H9 (cell line): ENCODE results near the gene ADGB. TPM values are rescaled to one million over a fixed set of nuclear protein-coding genes. Genes with fewer than 3 reads are reported as not detected.
A peak's percentile ranks its signal among the peaks of the same experiment; 100 is the strongest.

ENCODE experiments used
- DNase-seq: peaks from one replicate; pipeline ENCODE4 v3.0.0-alpha.2; 2017
- H2AFZ ChIP-seq: one replicate; pipeline ENCODE4 v1.6.1; 2013; ENCODE audit warnings: mild to moderate bottlenecking, low read length, control low read depth, moderate library complexity
- H2AK5ac ChIP-seq: 2 replicates; pipeline ENCODE4 v1.6.1; 2013; ENCODE audit warnings: low read length, control low read depth, mixed read lengths; ENCODE audit not compliant: insufficient read length
- H2BK120ac ChIP-seq: one replicate; pipeline ENCODE4 v1.6.1; 2013; ENCODE audit warnings: low read depth, mild to moderate bottlenecking, low read length, control low read depth, inconsistent platforms; ENCODE audit not compliant: poor library complexity, severe bottlenecking
- H2BK12ac ChIP-seq: 2 replicates; pipeline ENCODE4 v1.6.1; 2013; ENCODE audit warnings: low read length, control low read depth, mixed read lengths, low read depth; ENCODE audit not compliant: insufficient read length
- H2BK15ac ChIP-seq: 2 replicates; pipeline ENCODE4 v1.6.1; 2013; ENCODE audit warnings: low read depth, low read length, control low read depth
- H2BK20ac ChIP-seq: one replicate; pipeline ENCODE4 v1.6.1; 2013; ENCODE audit warnings: low read depth, mild to moderate bottlenecking, low read length, control low read depth, inconsistent platforms; ENCODE audit not compliant: poor library complexity, severe bottlenecking
- H2BK5ac ChIP-seq: 2 replicates; pipeline ENCODE4 v1.6.1; 2013; ENCODE audit warnings: low read length, control low read depth, mixed read lengths; ENCODE audit not compliant: insufficient read length
- H3K14ac ChIP-seq: 2 replicates; pipeline ENCODE4 v1.6.1; 2013; ENCODE audit warnings: low read length, control low read depth; ENCODE audit not compliant: insufficient read depth
- H3K18ac ChIP-seq: 2 replicates; pipeline ENCODE4 v1.6.1; 2013; ENCODE audit warnings: low read depth, mild to moderate bottlenecking, mixed read lengths, low read length, control low read depth; ENCODE audit not compliant: insufficient read length
- H3K23ac ChIP-seq: 2 replicates; pipeline ENCODE4 v1.6.1; 2013; ENCODE audit warnings: low read length, control low read depth, mixed read lengths, low read depth; ENCODE audit not compliant: insufficient read length
- H3K23me2 ChIP-seq: 2 replicates; pipeline ENCODE4 v1.6.1; 2013; ENCODE audit warnings: low read depth, mild to moderate bottlenecking, mixed read lengths, low read length, control low read depth; ENCODE audit not compliant: insufficient read length, poor library complexity, severe bottlenecking
- H3K27ac ChIP-seq: 2 replicates; pipeline ENCODE4 v1.5.1; 2013; ENCODE audit warnings: low read length, control low read depth, mixed read lengths, low read depth; ENCODE audit not compliant: insufficient read length
- H3K27me3 ChIP-seq: 2 replicates; pipeline ENCODE4 v1.6.1; 2013; ENCODE audit warnings: low read length, control low read depth, inconsistent platforms; ENCODE audit not compliant: insufficient read depth
- H3K4ac ChIP-seq: 2 replicates; pipeline ENCODE4 v1.6.1; 2013; ENCODE audit warnings: low read depth, mild to moderate bottlenecking, control low read depth, inconsistent platforms, low read length, moderate library complexity
- H3K4me1 ChIP-seq: 2 replicates; pipeline ENCODE4 v1.6.1; 2013; ENCODE audit warnings: low read length, control low read depth, inconsistent platforms; ENCODE audit not compliant: insufficient read depth
- H3K4me2 ChIP-seq: 2 replicates; pipeline ENCODE4 v1.6.1; 2013; ENCODE audit warnings: low read length, control low read depth, mixed read lengths; ENCODE audit not compliant: insufficient read length, insufficient read depth
- H3K56ac ChIP-seq: 2 replicates; pipeline ENCODE4 v1.6.1; 2013; ENCODE audit warnings: low read depth, mild to moderate bottlenecking, mixed read lengths, low read length, control low read depth; ENCODE audit not compliant: insufficient read length
- H3K79me1 ChIP-seq: 2 replicates; pipeline ENCODE4 v1.6.1; 2013; ENCODE audit warnings: low read depth, mild to moderate bottlenecking, moderate library complexity, low read length, control low read depth, inconsistent platforms; ENCODE audit not compliant: insufficient read depth, poor library complexity, severe bottlenecking
- H3K79me2 ChIP-seq: 2 replicates; pipeline ENCODE4 v1.6.1; 2013; ENCODE audit warnings: low read length, control low read depth, inconsistent platforms; ENCODE audit not compliant: insufficient read depth
- H3K9ac ChIP-seq: 2 replicates; pipeline ENCODE4 v1.6.1; 2013; ENCODE audit warnings: low read length, control low read depth, mixed read lengths; ENCODE audit not compliant: insufficient read length; ENCODE audit errors: extremely low read depth
- H3K9me3 ChIP-seq: one replicate; pipeline ENCODE4 v1.6.1; 2013; ENCODE audit warnings: low read depth, low read length, inconsistent platforms; ENCODE audit not compliant: control insufficient read depth
- H3T11ph ChIP-seq: one replicate; pipeline ENCODE4 v1.6.1; 2013; ENCODE audit warnings: mild to moderate bottlenecking, low read length, control low read depth, inconsistent platforms
- H4K20me1 ChIP-seq: one replicate; pipeline ENCODE4 v1.6.1; 2013; ENCODE audit not compliant: control insufficient read depth, insufficient read length, insufficient read depth
- H4K5ac ChIP-seq: 2 replicates; pipeline ENCODE4 v1.6.1; 2013; ENCODE audit warnings: low read depth, mild to moderate bottlenecking, mixed read lengths, low read length, control low read depth; ENCODE audit not compliant: insufficient read length
- H4K8ac ChIP-seq: replicated peaks from 2 replicates; pipeline ENCODE4 v1.6.1; 2013; ENCODE audit warnings: low read length, control low read depth, mixed read lengths, low read depth; ENCODE audit not compliant: insufficient read length
- H4K91ac ChIP-seq: 2 replicates; pipeline ENCODE4 v1.6.1; 2013; ENCODE audit warnings: low read depth, mild to moderate bottlenecking, moderate library complexity, mixed read lengths, low read length, control low read depth; ENCODE audit not compliant: insufficient read length
- H3K27ac Mint-ChIP-seq, 3 experiments: 2 replicates in 2 of 3; 3 replicates in 1 of 3; pipeline ENCODE4 v1.8.0; 2020 to 2021; ENCODE audit warnings: mixed read lengths in 3 of 3, mild to moderate bottlenecking in 1 of 3, moderate library complexity in 1 of 3
- H3K27me3 Mint-ChIP-seq: 2 replicates; pipeline ENCODE4 v1.8.0; 2021; ENCODE audit warnings: low read depth, mild to moderate bottlenecking, moderate library complexity, mixed read lengths
- H3K36me3 Mint-ChIP-seq, 3 experiments: 2 replicates in 2 of 3; 3 replicates in 1 of 3; pipeline ENCODE4 v1.8.0; 2020 to 2021; ENCODE audit warnings: low read depth in 3 of 3, mixed read lengths in 3 of 3; ENCODE audit not compliant: insufficient read depth in 1 of 3
- H3K4me1 Mint-ChIP-seq, 2 experiments: 2 replicates each; pipeline ENCODE4 v1.8.0; 2020; ENCODE audit warnings: mixed read lengths in 2 of 2
- H3K4me3 Mint-ChIP-seq, 2 experiments: 2 replicates in 1 of 2; 3 replicates in 1 of 2; pipeline ENCODE4 v1.8.0; 2020 to 2021; ENCODE audit warnings: mild to moderate bottlenecking in 2 of 2, mixed read lengths in 2 of 2, moderate library complexity in 1 of 2
- H3K9me3 Mint-ChIP-seq, 2 experiments: 2 replicates in 1 of 2; 3 replicates in 1 of 2; pipeline ENCODE4 v1.8.0; 2020; ENCODE audit warnings: mild to moderate bottlenecking in 2 of 2, mixed read lengths in 2 of 2, moderate library complexity in 1 of 2
- WGBS: extraction: QIAGEN DNeasy Blood & Tissue Kit; methylation state at CpG from one replicate; pipeline ENCODE4 v1.1.7; 2013; ENCODE audit warnings: missing lambda C conversion rate, low lambda C conversion rate, mixed read lengths; ENCODE audit not compliant: insufficient read length; ENCODE audit errors: extremely low coverage; 5-methylcytosine and 5-hydroxymethylcytosine counted together
- total RNA-seq: library from RNA; stranded (reverse); gene quantifications from 2 replicates; pipeline ENCODE4 v1.2.1, GENCODE V29; 2021
- TF ChIP-seq, protein P1 (sequence below): fragments of 200-600 bp; sonication (generic); conservative IDR thresholded peaks from 3 replicates; pipeline ENCODE4 v1.8.0; 2021; ENCODE audit warnings: antibody characterized with exemption, mild to moderate bottlenecking

Gene ADGB
- total RNA-seq, 1 experiment from 2014 or later, result not detected

DNA sequence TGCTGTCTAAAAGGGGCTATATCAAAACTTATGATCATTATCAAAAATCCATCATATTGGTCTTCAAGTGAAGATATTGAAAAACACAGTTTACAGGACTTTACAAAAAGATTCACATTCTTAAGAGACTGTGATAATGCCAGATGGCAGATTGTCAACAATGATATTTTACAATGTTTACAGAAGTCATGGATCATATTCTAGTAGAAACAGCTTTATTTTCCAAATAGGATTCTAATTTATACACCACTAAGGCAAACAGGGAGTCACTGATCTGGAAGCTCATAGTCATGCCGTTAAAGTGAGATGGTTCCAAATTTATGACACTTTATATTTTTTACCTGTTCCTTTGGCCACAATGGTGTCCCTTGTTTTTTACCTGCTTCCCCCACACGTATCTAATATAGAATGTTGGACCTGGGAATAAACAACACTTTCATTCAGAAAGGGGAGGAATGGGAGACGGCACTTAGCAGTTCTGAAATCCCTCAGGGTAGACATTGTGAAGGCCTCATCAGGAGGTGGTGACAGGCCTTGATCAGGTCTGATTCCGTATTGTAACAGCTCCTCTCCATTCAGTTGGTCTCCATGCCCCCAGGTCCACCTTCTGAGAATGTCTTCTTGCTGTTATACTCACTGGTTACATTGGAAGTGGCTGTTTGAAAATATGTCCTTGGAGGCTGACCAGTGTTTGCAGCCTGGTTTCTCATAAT, 228.6 kb downstream of the ADGB start:
- H2BK5ac ChIP-seq, result no peak overlapping the region
- Mint-ChIP-seq H3K36me3 (peaks cover 3 to 18% (median 3%) of the 10 kb centered on the region in 3 experiments; a peak in 5 of 7 replicates), H3K27me3 (no peaks in the 10 kb centered on the region), H3K9me3 (peaks cover 0 to 8% of the 10 kb centered on the region in 2 experiments; a peak in 2 of 5 replicates), H3K27ac (peak overlapping the region in 2 of 3 experiments; percentile 55 to 92; a peak in 3 of 7 replicates), H3K4me3 (no peak overlapping the region), H3K4me1 (peaks cover 43 to 46% of the 10 kb centered on the region in 2 experiments)
- H3K9ac ChIP-seq, result no peak overlapping the region
- H2BK15ac ChIP-seq, result no peak overlapping the region
- no peaks in the 10 kb centered on the region for H3K79me1 ChIP-seq
- no peaks in the 10 kb centered on the region for H3K27me3 ChIP-seq
- no peak overlapping the region for H2BK20ac ChIP-seq
- H4K20me1 ChIP-seq, result no peaks in the 10 kb centered on the region
- no peak overlapping the region for H3K4ac ChIP-seq
- no peaks in the 10 kb centered on the region for H3K23me2 ChIP-seq
- TF ChIP-seq, protein P1, sequence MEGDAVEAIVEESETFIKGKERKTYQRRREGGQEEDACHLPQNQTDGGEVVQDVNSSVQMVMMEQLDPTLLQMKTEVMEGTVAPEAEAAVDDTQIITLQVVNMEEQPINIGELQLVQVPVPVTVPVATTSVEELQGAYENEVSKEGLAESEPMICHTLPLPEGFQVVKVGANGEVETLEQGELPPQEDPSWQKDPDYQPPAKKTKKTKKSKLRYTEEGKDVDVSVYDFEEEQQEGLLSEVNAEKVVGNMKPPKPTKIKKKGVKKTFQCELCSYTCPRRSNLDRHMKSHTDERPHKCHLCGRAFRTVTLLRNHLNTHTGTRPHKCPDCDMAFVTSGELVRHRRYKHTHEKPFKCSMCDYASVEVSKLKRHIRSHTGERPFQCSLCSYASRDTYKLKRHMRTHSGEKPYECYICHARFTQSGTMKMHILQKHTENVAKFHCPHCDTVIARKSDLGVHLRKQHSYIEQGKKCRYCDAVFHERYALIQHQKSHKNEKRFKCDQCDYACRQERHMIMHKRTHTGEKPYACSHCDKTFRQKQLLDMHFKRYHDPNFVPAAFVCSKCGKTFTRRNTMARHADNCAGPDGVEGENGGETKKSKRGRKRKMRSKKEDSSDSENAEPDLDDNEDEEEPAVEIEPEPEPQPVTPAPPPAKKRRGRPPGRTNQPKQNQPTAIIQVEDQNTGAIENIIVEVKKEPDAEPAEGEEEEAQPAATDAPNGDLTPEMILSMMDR, result no peak
- no peak overlapping the region for H3K14ac ChIP-seq
- no peak overlapping the region for H2AFZ ChIP-seq
- H3K23ac ChIP-seq, result no peak overlapping the region
- no peak overlapping the region for H3T11ph ChIP-seq
- H2AK5ac ChIP-seq, result no peak overlapping the region
- H3K27ac ChIP-seq, result no peak overlapping the region
- H3K4me1 ChIP-seq, result peaks cover 5% of the 10 kb centered on the region; the same call in 1 of the 2 replicates
- no peak overlapping the region for H3K4me2 ChIP-seq
- no peak overlapping the region for H2BK120ac ChIP-seq
- no peak overlapping the region for H4K5ac ChIP-seq
- H3K9me3 ChIP-seq, result no peaks in the 10 kb centered on the region
- H2BK12ac ChIP-seq, result no peak overlapping the region
- H4K8ac ChIP-seq, result no peak overlapping the region
- no peak for DNase-seq
- no peaks in the 10 kb centered on the region for H3K79me2 ChIP-seq
- no peak overlapping the region for H3K56ac ChIP-seq
- no peak overlapping the region for H3K18ac ChIP-seq
- WGBS, result no CpG with 5 or more reads among the region's 4 CpGs
- H4K91ac ChIP-seq, result no peak overlapping the region
